AG10803 (cell line): ENCODE results near the gene HEYL.

Experiments used
- DNase-seq: peaks from one replicate; pipeline ENCODE4 v3.0.0; 2010; ENCODE audit warnings: low read depth
- H3K4me3 ChIP-seq: 2 replicates; pipeline ENCODE4 v1.5.1; 2011; ENCODE audit warnings: mild to moderate bottlenecking, low read length, control low read depth
- TF ChIP-seq, protein P1 (sequence below): conservative IDR thresholded peaks from 2 replicates; pipeline ENCODE4 v1.5.1; 2011; ENCODE audit warnings: mild to moderate bottlenecking, low read length, control low read depth, inconsistent platforms

The HEYL gene

DNA sequence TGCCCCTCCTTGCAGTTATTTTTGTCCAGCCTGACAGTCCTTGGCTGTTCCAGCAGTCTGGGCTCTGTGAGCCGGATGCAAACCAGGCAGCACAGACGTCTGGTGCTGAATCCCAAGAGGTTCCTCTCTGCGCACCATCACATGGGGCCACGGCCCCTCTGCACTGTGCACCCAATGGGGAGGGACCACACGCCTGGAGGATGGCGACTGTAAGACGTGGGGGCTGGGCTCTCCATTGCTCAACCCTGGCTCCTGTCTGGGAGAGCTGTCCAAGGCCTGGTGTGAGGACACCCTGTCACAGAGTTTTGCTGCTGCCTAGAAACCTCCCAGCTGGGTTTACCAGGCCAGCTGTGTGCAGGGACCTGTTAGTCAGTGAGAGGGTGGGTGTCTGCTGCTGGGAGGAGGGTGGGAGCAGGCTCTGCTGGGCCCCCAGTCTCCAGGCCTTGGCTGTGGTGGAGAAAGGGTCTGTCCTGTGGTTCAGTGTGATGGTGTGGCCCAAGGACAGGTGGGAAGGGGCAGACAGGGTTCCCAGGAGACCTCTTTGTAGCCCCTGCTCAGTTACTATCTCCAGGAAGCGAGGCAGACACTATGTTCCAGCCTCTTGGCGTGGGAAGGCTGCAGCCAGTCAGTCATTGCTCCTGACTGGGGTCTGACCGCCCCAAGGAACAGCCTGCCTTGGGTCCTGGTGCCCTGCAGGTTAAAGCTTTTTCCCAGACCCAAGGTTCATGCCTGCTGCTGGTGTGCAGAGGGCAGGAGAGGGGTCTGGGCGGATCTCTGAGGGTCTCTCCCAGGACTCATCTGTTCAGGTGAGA is 13.8 kb downstream of the HEYL start:
- no peak overlapping the region for H3K4me3 ChIP-seq
- TF ChIP-seq, protein P1, sequence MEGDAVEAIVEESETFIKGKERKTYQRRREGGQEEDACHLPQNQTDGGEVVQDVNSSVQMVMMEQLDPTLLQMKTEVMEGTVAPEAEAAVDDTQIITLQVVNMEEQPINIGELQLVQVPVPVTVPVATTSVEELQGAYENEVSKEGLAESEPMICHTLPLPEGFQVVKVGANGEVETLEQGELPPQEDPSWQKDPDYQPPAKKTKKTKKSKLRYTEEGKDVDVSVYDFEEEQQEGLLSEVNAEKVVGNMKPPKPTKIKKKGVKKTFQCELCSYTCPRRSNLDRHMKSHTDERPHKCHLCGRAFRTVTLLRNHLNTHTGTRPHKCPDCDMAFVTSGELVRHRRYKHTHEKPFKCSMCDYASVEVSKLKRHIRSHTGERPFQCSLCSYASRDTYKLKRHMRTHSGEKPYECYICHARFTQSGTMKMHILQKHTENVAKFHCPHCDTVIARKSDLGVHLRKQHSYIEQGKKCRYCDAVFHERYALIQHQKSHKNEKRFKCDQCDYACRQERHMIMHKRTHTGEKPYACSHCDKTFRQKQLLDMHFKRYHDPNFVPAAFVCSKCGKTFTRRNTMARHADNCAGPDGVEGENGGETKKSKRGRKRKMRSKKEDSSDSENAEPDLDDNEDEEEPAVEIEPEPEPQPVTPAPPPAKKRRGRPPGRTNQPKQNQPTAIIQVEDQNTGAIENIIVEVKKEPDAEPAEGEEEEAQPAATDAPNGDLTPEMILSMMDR: no peak
- peak; percentile 65 for DNase-seq

DNA sequence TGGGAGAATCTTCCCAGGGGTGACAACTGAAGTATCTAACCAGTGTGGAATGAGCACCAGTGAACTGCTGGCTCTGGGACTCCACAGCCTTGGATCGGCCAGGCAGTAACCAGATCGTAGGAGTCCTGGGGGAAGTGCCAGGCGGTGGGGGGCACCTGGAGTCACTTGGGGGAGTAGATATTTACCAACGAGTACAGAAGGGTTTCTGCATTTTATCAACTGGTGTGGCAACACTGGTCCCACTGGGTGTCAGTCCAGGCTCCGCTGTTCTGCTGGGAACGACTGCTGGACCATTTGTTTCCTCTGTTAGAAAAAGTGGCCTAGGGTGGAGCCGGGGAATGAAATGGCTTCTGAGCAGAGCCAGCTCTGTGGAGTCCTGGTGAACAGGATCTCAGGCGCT is 14.4 kb downstream of the HEYL start:
- no peak overlapping the region for H3K4me3 ChIP-seq

DNA sequence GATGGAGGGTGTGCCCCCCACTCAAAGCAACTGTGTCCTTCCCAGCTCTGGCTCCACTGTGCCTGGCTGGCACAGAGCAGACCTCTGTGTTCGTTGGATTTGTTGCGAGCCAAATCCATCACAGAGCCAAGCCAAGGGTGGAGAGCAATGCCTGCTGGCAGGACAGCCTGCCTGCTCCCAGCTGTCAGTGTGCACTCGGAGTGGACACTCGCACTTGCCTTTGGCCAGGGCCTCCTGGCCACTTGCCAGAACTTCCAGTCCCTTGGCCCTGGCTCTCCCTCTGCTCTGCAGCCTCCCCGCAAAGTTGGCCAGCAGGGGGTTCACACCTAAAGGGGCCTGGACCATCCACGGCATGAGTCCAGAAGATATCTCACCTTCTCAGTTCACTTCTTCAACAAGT is 16.4 kb downstream of the HEYL start:
- TF ChIP-seq, protein P1: no peak
- no peak for DNase-seq
- H3K4me3 ChIP-seq: no peak overlapping the region

More for the DNA sequence above, 14.4 kb downstream of the HEYL start:
- TF ChIP-seq, protein P1: no peak
- DNase-seq: no peak

GRCh38 chr1:39622427-39622826 is 17.0 kb downstream of the HEYL start:
- no peak for DNase-seq
- no peak overlapping the region for H3K4me3 ChIP-seq
- TF ChIP-seq, protein P1: no peak

DNA sequence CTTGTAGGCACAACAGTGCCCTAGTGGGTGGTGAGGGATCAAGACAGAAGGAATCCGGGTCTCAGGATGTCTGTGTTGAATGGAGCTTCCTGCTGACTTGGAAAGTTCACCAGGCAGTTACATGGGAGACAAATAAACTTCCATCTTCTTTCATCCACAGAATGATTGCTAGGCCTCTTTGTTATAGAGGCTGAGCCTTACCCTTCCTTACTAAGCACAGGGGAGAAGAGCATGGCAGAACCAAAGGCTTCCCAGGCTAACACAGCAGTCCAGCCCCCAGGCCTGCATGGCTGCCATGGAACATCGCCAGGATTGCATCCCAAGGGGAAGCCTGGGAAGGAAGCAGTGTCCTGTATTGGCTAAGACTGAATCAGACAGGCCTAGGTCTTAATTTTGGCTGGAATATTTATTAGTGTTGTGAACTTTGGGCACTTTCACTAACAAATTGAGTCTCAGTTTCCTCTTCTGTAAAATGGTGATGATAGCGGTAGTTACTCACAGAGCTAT is 18.7 kb downstream of the HEYL start:
- TF ChIP-seq, protein P1: no peak
- no peak for DNase-seq
- H3K4me3 ChIP-seq: no peak overlapping the region

GRCh38 chr1:39617488-39618049 is 21.9 kb downstream of the HEYL start:
- TF ChIP-seq, protein P1: no peak
- no peak overlapping the region for H3K4me3 ChIP-seq
- DNase-seq: no peak
